ENCODE data around the gene MINDY4. TPM values are rescaled to one million over a fixed set of nuclear protein-coding genes. Genes with fewer than 3 reads are reported as not detected.

MINDY4 gene
- total RNA-seq, 2 donors from 2014 or later = 5.4 to 8.8 TPM

DNA sequence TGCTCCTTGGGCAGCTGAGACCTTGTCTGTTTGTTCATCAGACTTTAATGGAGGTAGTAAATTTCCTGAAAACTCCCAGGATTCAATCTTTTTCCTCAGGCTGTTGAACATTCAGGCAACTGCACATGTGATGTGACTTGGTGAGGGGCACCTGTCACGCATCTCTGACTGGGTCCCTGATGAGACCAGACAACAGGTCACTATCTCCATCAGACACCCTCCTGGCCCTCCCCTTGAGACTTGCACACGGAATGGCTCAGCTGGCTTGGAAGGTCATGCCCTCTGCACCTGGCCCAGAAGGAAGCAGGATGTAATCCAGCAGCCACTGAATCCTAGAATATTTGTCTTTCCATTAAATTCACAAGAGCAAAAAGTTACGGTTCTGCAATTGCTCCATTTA, 156.3 kb downstream of the MINDY4 start:
- Histone ChIP-seq H3K36me3 (peaks cover 30% of the 10 kb centered on the region), H3K4me3 (no peak overlapping the region), H3K27ac (no peak overlapping the region), H3K4me1 (peaks cover 0 to 48% of the 10 kb centered on the region in 2 donors), H3K27me3 (no peaks in the 10 kb centered on the region), H3K9me3 (no peaks in the 10 kb centered on the region)
- DNase-seq (ENCODE audit: low spot score) = no peak
- TF ChIP-seq, protein P1, sequence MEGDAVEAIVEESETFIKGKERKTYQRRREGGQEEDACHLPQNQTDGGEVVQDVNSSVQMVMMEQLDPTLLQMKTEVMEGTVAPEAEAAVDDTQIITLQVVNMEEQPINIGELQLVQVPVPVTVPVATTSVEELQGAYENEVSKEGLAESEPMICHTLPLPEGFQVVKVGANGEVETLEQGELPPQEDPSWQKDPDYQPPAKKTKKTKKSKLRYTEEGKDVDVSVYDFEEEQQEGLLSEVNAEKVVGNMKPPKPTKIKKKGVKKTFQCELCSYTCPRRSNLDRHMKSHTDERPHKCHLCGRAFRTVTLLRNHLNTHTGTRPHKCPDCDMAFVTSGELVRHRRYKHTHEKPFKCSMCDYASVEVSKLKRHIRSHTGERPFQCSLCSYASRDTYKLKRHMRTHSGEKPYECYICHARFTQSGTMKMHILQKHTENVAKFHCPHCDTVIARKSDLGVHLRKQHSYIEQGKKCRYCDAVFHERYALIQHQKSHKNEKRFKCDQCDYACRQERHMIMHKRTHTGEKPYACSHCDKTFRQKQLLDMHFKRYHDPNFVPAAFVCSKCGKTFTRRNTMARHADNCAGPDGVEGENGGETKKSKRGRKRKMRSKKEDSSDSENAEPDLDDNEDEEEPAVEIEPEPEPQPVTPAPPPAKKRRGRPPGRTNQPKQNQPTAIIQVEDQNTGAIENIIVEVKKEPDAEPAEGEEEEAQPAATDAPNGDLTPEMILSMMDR (IDR thresholded peaks at IDR 0.05) = no peak

DNA sequence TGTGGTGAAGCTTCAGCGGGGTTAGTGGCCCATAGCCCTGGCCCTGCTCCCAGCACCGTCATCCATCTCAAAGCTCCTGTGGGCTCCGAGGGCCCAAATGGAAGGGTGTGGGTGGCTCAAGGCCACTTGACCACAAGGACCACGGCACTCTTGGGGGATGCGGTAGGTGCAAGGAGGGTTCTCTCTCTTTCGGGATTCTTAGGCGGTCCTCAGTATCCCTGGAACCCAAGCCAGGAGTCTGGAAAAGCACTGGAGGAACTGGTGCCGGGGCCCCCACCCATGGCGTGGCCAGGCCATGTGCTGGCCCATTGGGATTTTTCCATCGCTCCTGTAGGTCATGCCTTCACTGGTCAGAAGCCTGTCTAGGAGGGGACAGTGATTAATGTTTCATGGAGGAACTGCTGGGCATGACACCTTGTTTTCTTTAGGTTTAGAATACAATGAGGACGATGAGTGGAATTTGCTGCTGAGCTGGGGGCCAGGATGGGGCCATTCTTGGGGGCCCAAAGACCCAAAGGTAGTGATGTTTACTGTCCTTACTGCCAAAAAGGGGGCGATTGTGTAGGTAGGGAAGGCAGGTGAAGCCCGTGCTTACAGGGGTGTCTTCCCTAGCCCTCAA, 157.1 kb downstream of the MINDY4 start:
- TF ChIP-seq, protein P1 (IDR thresholded peaks at IDR 0.05) = no peak
- no peaks in the 10 kb centered on the region for H3K27me3 ChIP-seq
- H3K36me3 ChIP-seq = peaks cover 22% of the 10 kb centered on the region
- no peaks in the 10 kb centered on the region for H3K9me3 ChIP-seq
- DNase-seq (ENCODE audit: low spot score) = no peak
- no peak overlapping the region for H3K4me3 ChIP-seq
- peaks cover 0 to 46% of the 10 kb centered on the region in 2 donors for H3K4me1 ChIP-seq
- H3K27ac ChIP-seq = no peak overlapping the region

DNA sequence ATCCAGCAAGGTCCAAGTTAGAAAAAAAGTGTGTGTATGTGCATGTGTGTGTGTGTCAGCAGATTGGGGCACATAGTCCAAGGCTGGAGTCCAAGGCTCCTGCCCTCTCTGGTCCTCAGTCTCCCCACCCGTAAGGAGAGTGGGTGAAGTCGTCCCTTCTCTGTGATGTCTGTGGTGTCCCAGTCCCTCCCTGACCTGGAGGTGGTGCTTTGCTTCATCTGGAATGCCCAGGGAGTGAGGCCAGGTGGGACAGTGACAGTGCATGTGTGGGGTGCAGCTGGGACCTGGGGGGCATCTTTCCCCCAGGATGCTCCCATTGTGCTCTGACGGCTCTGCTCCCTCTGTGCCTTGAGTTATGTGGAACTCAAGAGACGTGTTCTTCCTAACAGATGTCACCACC, 158.5 kb downstream of the MINDY4 start:
- no peak for DNase-seq (ENCODE audit: low spot score)
- Histone ChIP-seq H3K36me3 (peaks cover 9% of the 10 kb centered on the region), H3K27ac (no peak overlapping the region), H3K4me3 (no peak overlapping the region), H3K27me3 (no peaks in the 10 kb centered on the region), H3K4me1 (peaks cover 0 to 36% of the 10 kb centered on the region in 2 donors), H3K9me3 (no peaks in the 10 kb centered on the region)
- TF ChIP-seq, protein P1 (IDR thresholded peaks at IDR 0.05) = no peak

DNA sequence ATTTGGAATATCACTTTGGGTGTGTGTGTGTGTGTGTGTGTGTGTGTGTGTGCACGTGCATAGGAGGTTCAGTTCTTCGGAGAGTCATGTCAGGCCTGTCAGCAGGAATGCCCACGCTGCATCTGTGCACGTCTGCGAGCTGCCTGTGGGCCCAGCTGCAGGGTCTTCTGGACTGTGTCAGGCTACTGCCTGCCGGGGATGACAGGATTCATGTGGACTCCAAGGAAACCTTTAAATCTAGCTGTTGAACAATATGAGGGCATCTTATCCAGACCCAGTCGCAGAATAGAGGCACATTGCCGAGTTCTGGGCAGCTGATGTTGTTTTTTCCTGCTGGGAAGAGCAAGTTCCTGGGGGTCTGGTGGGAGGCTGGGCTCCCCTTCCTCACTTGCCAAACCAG, 159.4 kb downstream of the MINDY4 start:
- H3K27me3 ChIP-seq = no peaks in the 10 kb centered on the region
- TF ChIP-seq, protein P1 (IDR thresholded peaks at IDR 0.05) = no peak
- H3K27ac ChIP-seq = peak overlapping the region; percentile 36 to 51
- H3K4me3 ChIP-seq = no peak overlapping the region
- peak; percentile 53 for DNase-seq (ENCODE audit: low spot score)
- H3K36me3 ChIP-seq = no peaks in the 10 kb centered on the region
- H3K4me1 ChIP-seq = peaks cover 0 to 36% of the 10 kb centered on the region in 2 donors
- H3K9me3 ChIP-seq = no peaks in the 10 kb centered on the region

DNA sequence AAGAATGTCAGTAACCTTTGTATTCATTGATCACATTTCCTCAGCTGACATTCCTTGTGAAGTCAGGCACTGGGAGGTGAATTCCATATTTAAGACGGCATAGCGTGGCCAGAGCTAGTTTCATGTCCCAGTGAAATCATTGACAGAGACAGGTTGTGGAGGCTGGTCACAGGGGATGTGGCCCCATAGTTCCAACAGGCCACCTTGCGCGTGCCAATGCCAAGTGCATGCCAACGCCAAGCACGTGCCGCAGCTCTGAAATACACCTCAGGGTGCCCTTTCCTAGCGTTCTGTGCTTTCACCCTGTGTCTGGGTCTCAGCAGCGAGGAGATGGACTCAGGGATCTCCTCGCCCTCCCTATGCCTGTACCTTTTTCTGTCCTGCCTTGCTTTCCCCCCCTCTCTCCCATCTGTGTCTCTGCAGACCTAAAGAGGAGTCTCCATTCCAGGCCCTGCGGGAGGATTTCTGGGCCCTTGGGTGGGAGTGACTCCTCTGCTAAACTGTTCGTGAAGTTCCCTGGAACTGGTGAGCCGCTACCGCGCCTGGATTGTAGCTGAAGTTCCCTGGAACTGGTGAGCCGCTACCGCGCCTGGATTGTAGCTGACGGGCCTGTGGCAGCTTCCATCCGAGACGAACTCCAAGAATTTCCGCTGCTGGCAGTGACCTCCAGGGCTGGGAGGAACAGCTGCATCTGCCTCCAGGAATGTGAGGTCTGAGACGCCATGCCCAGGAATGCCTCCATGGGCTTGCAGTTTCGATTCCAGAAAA, 160.1 kb downstream of the MINDY4 start:
- DNase-seq (ENCODE audit: low spot score) = peak; percentile 61
- peak overlapping the region; percentile 54 to 69 for H3K27ac ChIP-seq
- peaks cover 0 to 29% of the 10 kb centered on the region in 2 donors for H3K4me1 ChIP-seq
- H3K36me3 ChIP-seq = no peaks in the 10 kb centered on the region
- no peak overlapping the region for H3K4me3 ChIP-seq
- no peaks in the 10 kb centered on the region for H3K27me3 ChIP-seq
- no peaks in the 10 kb centered on the region for H3K9me3 ChIP-seq
- TF ChIP-seq, protein P1 (IDR thresholded peaks at IDR 0.05) = no peak

All from right atrium auricular region (tissue), 2 donors.